Effector memory CD4-positive, alpha-beta T cell (primary cell): ENCODE results near the gene G6PD.
A peak's percentile ranks its signal among the peaks of the same experiment; 100 is the strongest.

Source experiments
- DNase-seq, 3 donors: peaks; one replicate each; pipeline ENCODE4 v3.0.0-alpha.2; 2020
- H3K27ac ChIP-seq: 2 replicates; pipeline ENCODE4 v1.7.0; 2013; ENCODE audit warnings: mild to moderate bottlenecking, low read length, moderate library complexity; ENCODE audit not compliant: insufficient read depth, poor library complexity, severe bottlenecking
- H3K27me3 ChIP-seq: replicated peaks from 2 replicates; pipeline ENCODE4 v1.7.0; 2013; ENCODE audit warnings: mild to moderate bottlenecking, low read length; ENCODE audit not compliant: insufficient read depth, control insufficient read depth, poor library complexity, severe bottlenecking
- H3K36me3 ChIP-seq: 2 replicates; pipeline ENCODE4 v1.7.0; 2013; ENCODE audit warnings: mild to moderate bottlenecking, low read length, moderate library complexity; ENCODE audit not compliant: control insufficient read depth, insufficient read depth
- H3K4me1 ChIP-seq: 2 replicates; pipeline ENCODE4 v1.7.0; 2013; ENCODE audit warnings: low read length, mild to moderate bottlenecking; ENCODE audit not compliant: control insufficient read depth, insufficient read depth, poor library complexity, severe bottlenecking
- H3K4me3 ChIP-seq: 2 replicates; pipeline ENCODE4 v1.7.0; 2013; ENCODE audit warnings: low read length, low read depth, mild to moderate bottlenecking; ENCODE audit not compliant: insufficient read depth, poor library complexity, severe bottlenecking
- H3K9me3 ChIP-seq: 2 replicates; pipeline ENCODE4 v1.7.0; 2013; ENCODE audit warnings: mild to moderate bottlenecking, low read length, moderate library complexity; ENCODE audit not compliant: control insufficient read depth

The G6PD gene

GRCh38 chrX:154487518-154488290 is 58.9 kb downstream of the G6PD start:
- no peaks in the 10 kb centered on the region for H3K36me3 ChIP-seq

DNA sequence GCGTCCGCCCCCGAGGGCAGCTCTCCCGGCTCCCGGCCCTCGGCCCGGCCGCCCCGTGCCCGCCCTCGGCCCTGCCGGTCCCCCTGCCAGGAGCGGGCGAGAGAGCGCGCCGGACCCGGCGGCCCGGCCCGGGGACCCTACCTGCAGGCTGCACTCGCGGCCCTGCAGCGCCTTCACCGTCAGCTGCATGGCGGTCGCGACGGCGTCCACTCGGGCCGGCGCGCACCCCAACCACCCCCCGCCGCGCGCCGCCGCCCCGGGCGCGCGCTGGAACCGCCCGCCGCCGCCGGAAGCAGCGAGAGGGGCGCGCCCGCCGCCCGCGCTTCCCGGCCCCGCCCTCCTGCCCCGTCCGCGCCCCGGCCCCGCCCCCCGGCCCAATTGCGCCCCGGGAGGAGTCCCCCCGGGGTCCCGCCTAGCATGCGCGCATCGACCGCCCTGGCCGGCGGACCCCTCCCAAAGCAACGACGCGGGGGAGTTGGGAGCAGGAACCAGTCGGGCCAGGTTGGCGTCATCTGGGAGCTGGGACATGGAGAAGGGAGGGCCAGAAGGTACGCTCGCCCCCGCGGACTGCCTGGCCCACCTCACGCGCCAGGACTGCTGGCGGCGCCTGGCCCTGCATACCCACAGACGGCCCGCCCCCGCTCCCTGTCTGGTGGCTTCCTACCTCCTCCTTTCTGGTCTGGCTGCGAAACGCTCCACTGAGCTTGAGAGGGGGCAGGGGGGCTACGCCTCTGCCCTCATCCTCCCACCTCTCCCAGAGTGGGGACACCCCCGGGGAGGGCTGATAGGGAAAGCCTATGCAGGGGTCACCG is 60.0 kb downstream of the G6PD start, which contains the start of gene UBL4A:
Gene UBL4A (minus strand): TSS at position 220 of the 812 bp plus-strand sequence. CDS start 31 bp downstream, at position 189.
- Histone ChIP-seq H3K4me3 (peak within 1 kb of the TSS; percentile 46), H3K9me3 (no peaks in the 10 kb centered on the region), H3K27me3 (no peaks in the 10 kb centered on the region), H3K36me3 (no peaks in the 10 kb centered on the region), H3K27ac (peak within 1 kb of the TSS; percentile 58), H3K4me1 (peaks cover 10% of the 10 kb centered on the region)
- peak; percentile 34 to 45 (median 40) for DNase-seq

More at GRCh38 chrX:154487518-154488290, 58.9 kb downstream of the G6PD start:
- Histone ChIP-seq H3K4me1 (peaks cover 10% of the 10 kb centered on the region), H3K27me3 (no peaks in the 10 kb centered on the region), H3K9me3 (no peaks in the 10 kb centered on the region), H3K4me3 (no peak overlapping the region), H3K27ac (peak overlapping the region; percentile 32)
- DNase-seq: no peak

- no peaks in the 10 kb centered on the region for H3K9me3 ChIP-seq
- peak overlapping the region; percentile 46 for H3K4me3 ChIP-seq
- peaks cover 10% of the 10 kb centered on the region for H3K4me1 ChIP-seq
- no peaks in the 10 kb centered on the region for H3K27me3 ChIP-seq
- DNase-seq: peak; percentile 19 to 28 (median 21)
- H3K27ac ChIP-seq: peak overlapping the region; percentile 58
- no peaks in the 10 kb centered on the region for H3K36me3 ChIP-seq
Observed at GRCh38 chrX:154486052-154486395, 60.6 kb downstream of the G6PD start.

DNA sequence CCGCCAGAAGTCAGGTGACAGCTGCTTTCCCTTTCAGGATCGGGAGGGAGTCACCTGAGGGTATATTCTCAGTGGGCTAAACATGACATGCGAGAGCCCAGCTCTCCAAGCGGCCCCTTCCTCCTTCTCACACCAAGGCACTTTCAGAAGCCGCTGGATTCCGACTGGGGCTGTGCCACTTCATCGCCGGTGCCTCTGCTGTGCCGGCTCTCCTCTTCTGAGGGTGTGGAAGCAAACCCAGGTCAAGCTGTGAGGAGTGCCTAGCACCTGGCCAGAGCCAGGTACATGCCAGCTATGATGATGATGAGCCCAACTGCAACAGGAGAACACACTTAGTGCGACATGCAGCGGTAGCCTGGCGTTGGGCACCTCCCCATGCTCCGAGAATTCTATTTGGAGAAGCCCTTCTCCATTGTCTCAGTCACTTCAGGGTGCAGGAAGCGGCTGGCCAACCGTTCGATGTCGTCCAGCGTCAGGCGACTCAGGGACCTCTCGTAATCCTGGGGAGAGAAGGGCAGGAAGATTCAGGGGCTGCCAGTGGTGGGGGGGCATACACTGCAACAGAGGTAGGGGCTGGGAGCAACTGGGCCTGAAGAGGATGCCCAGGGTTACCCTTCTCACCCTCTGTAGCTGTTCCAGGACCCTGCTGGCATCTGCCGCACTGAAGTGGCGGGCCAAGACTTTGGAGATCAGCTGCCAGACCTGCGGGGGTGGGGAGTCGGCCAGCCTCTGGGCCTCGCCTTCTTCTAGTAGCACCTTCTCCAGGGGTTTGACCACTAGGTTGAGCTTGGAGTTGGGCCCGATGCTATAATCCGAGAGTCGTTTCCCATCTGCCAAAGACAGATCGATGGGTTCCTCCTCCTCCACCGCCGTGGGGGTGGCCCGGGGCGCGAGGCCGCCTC is 61.2 kb downstream of the G6PD start:
- H3K4me3 ChIP-seq: peak overlapping the region; percentile 46
- no peak for DNase-seq
- H3K4me1 ChIP-seq: peaks cover 10% of the 10 kb centered on the region
- no peaks in the 10 kb centered on the region for H3K36me3 ChIP-seq
- H3K27me3 ChIP-seq: no peaks in the 10 kb centered on the region
- H3K9me3 ChIP-seq: no peaks in the 10 kb centered on the region
- peak overlapping the region; percentile 58 for H3K27ac ChIP-seq

GRCh38 chrX:154484255-154485149 is 62.1 kb downstream of the G6PD start:
- no peak for DNase-seq
- H3K4me3 ChIP-seq: no peak overlapping the region
- no peak overlapping the region for H3K27ac ChIP-seq
- H3K36me3 ChIP-seq: no peaks in the 10 kb centered on the region
- H3K27me3 ChIP-seq: no peaks in the 10 kb centered on the region
- H3K9me3 ChIP-seq: no peaks in the 10 kb centered on the region
- peaks cover 11% of the 10 kb centered on the region for H3K4me1 ChIP-seq

GRCh38 chrX:154483325-154483724 is 63.3 kb downstream of the G6PD start:
- Histone ChIP-seq H3K27me3 (no peaks in the 10 kb centered on the region), H3K4me1 (peaks cover 12% of the 10 kb centered on the region), H3K4me3 (no peak overlapping the region), H3K36me3 (no peaks in the 10 kb centered on the region), H3K9me3 (no peaks in the 10 kb centered on the region), H3K27ac (no peak overlapping the region)
- no peak for DNase-seq

- Histone ChIP-seq H3K27ac (no peak overlapping the region), H3K4me3 (no peak overlapping the region)
Observed at GRCh38 chrX:154482786-154483185, 63.9 kb downstream of the G6PD start.

GRCh38 chrX:154481911-154482601 is 64.6 kb downstream of the G6PD start:
- no peak overlapping the region for H3K27ac ChIP-seq
- H3K27me3 ChIP-seq: no peaks in the 10 kb centered on the region
- DNase-seq: no peak
- no peaks in the 10 kb centered on the region for H3K36me3 ChIP-seq
- H3K4me1 ChIP-seq: peaks cover 16% of the 10 kb centered on the region
- H3K9me3 ChIP-seq: no peaks in the 10 kb centered on the region
- no peak overlapping the region for H3K4me3 ChIP-seq

More at GRCh38 chrX:154482786-154483185, 63.9 kb downstream of the G6PD start:
- Histone ChIP-seq H3K4me1 (peaks cover 12% of the 10 kb centered on the region), H3K36me3 (no peaks in the 10 kb centered on the region), H3K9me3 (no peaks in the 10 kb centered on the region), H3K27me3 (no peaks in the 10 kb centered on the region)
- no peak for DNase-seq
